ENCODE data around the gene CAV2. TPM values are rescaled to one million over a fixed set of nuclear protein-coding genes. Genes with fewer than 3 reads are reported as not detected.
A peak's percentile ranks its signal among the peaks of the same experiment; 100 is the strongest.

CAV2 gene
- 1 to 10 TPM; 5.2 to 7.4 TPM for total RNA-seq
- polyA plus RNA-seq (2013, experiment 1 of 2), result 3.4 TPM
- 3.9 TPM for polyA plus RNA-seq (2013, experiment 2 of 2)
- long read RNA-seq, experiment 1, partial matches to known transcripts, result 0 of 6 reads
- long read RNA-seq, experiment 1, other reads (novel, unspliced or antisense), result 2 of 6 reads
- long read RNA-seq, experiment 2, transcript CAV2-201 (3 exons, 3,301 nt), result major isoform, 20 of 23 reads
- long read RNA-seq, experiment 2, partial matches to known transcripts, result 0 of 23 reads
- long read RNA-seq, experiment 2, other reads (novel, unspliced or antisense), result 3 of 23 reads
- long read RNA-seq, experiment 3, transcript CAV2-201 (3 exons, 3,301 nt), result major isoform, 21 of 23 reads
- long read RNA-seq, experiment 3, partial matches to known transcripts, result 0 of 23 reads
- long read RNA-seq, experiment 3, other reads (novel, unspliced or antisense), result 2 of 23 reads
- long read RNA-seq, experiment 4, transcript CAV2-201 (3 exons, 3,301 nt), result major isoform, 7 of 9 reads
- long read RNA-seq, experiment 4, partial matches to known transcripts, result 0 of 9 reads
- long read RNA-seq, experiment 4, other reads (novel, unspliced or antisense), result 2 of 9 reads

- peak within 1 kb of the TSS; percentile 40 for H3K27ac Mint-ChIP-seq
- H3K4me1 ChIP-seq (ENCODE audit: control insufficient read depth, insufficient read depth, low read length), result peaks cover 11% of the 10 kb centered on the region
- H3K4me3 ChIP-seq (ENCODE audit: low read length), result peak within 1 kb of the TSS; percentile 83
- H3K36me3 ChIP-seq (ENCODE audit: control insufficient read depth, insufficient read depth, low read length), result no peaks in the 10 kb centered on the region
- peak; percentile 90 for DNase-seq
- H3K27me3 Mint-ChIP-seq (ENCODE audit: insufficient read depth), result peaks cover 26% of the 10 kb centered on the region
- H3K9me3 ChIP-seq (ENCODE audit: control insufficient read depth, low read length), result no peaks in the 10 kb centered on the region
- peaks cover 15% of the 10 kb centered on the region for H3K4me1 Mint-ChIP-seq
- H3K36me3 Mint-ChIP-seq (ENCODE audit: low read depth), result no peaks in the 10 kb centered on the region
- peak within 1 kb of the TSS; percentile 14 for H3K9ac ChIP-seq (ENCODE audit: extremely low read depth, low read length, poor library complexity, severe bottlenecking)
- peaks cover 2% of the 10 kb centered on the region for H3K9me3 Mint-ChIP-seq
- TF ChIP-seq, protein P1, sequence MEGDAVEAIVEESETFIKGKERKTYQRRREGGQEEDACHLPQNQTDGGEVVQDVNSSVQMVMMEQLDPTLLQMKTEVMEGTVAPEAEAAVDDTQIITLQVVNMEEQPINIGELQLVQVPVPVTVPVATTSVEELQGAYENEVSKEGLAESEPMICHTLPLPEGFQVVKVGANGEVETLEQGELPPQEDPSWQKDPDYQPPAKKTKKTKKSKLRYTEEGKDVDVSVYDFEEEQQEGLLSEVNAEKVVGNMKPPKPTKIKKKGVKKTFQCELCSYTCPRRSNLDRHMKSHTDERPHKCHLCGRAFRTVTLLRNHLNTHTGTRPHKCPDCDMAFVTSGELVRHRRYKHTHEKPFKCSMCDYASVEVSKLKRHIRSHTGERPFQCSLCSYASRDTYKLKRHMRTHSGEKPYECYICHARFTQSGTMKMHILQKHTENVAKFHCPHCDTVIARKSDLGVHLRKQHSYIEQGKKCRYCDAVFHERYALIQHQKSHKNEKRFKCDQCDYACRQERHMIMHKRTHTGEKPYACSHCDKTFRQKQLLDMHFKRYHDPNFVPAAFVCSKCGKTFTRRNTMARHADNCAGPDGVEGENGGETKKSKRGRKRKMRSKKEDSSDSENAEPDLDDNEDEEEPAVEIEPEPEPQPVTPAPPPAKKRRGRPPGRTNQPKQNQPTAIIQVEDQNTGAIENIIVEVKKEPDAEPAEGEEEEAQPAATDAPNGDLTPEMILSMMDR (conservative IDR thresholded peaks at IDR 0.05), result no peak
- peaks cover 21% of the 10 kb centered on the region for H3K27me3 ChIP-seq (ENCODE audit: control insufficient read depth, insufficient read depth, low read length, poor library complexity, severe bottlenecking)
- H3K4me3 Mint-ChIP-seq, result peak within 1 kb of the TSS; percentile 66
- WGBS, 2 experiments (ENCODE audit: insufficient coverage in 1 of 2, insufficient read length in 1 of 2), result 7 to 10% methylated on average over 28 to 86 of the region's 86 CpGs
- no peak within 1 kb of the TSS for H3K27ac ChIP-seq (ENCODE audit: low read depth, low read length)
Measured at GRCh38 chr7:116499168-116500077, at the start of gene CAV2. CAV2 (plus strand) TSS chr7:116499738; CDS start chr7:116499782, 44 bp downstream.

GRCh38 chr7:116449950-116450349, 49.6 kb upstream of the CAV2 start:
- no peak overlapping the region for H3K9ac ChIP-seq (ENCODE audit: extremely low read depth, low read length, poor library complexity, severe bottlenecking)
- Mint-ChIP-seq H3K27ac (no peak overlapping the region), H3K27me3 (ENCODE audit: insufficient read depth) (no peaks in the 10 kb centered on the region), H3K4me1 (peaks cover 4% of the 10 kb centered on the region), H3K36me3 (ENCODE audit: low read depth) (no peaks in the 10 kb centered on the region), H3K9me3 (no peaks in the 10 kb centered on the region), H3K4me3 (no peak overlapping the region)
- H3K9me3 ChIP-seq (ENCODE audit: control insufficient read depth, low read length), result no peaks in the 10 kb centered on the region
- no peaks in the 10 kb centered on the region for H3K36me3 ChIP-seq (ENCODE audit: control insufficient read depth, insufficient read depth, low read length)
- DNase-seq, result no peak
- 91 to 94% methylated on average over 4 of the region's 4 CpGs for WGBS, 2 experiments (ENCODE audit: insufficient coverage in 1 of 2, insufficient read length in 1 of 2)
- no peaks in the 10 kb centered on the region for H3K27me3 ChIP-seq (ENCODE audit: control insufficient read depth, insufficient read depth, low read length, poor library complexity, severe bottlenecking)
- TF ChIP-seq, protein P1 (conservative IDR thresholded peaks at IDR 0.05), result no peak
- H3K27ac ChIP-seq (ENCODE audit: low read depth, low read length), result no peak overlapping the region
- H3K4me1 ChIP-seq (ENCODE audit: control insufficient read depth, insufficient read depth, low read length), result peaks cover 2% of the 10 kb centered on the region
- no peak overlapping the region for H3K4me3 ChIP-seq (ENCODE audit: low read length)

DNA sequence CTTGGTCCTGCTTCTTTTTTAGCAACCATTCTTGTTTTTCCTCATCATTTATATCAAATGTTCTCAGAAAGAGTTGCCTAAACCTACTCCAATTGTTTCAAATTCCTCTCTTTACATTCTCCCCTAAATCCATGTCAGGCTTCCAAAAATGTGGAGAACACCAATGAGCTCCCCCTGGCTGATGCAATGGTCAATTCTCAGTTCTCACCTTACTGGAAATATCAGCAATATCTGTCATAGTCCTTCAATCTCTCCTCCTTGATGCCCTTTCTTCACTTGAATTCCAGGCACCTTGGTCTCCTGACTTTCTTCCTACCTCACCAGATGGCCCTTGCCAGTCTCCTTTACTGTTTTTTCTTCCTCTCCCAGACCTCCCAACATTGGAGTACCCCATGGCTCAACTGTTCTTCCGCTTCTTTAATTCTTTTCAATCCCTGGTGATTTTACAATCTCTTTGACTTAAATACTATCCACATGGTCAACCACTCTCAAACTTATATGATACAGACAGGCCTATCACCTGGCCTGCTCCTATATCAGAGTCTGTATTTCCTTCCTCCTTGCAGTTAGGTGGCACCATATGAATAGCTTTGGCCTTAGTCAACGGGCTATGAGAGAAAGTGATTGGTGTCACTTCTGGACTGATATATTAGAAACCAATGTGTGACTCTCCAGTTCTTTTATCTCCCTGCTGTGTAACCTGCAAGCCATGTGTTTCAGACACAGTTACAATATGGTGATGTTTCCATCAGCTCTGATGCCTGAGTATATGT, 47.4 kb upstream of the CAV2 start:
- Mint-ChIP-seq H3K4me3 (no peak overlapping the region), H3K27ac (no peak overlapping the region), H3K9me3 (no peaks in the 10 kb centered on the region), H3K4me1 (peaks cover 24% of the 10 kb centered on the region), H3K27me3 (ENCODE audit: insufficient read depth) (no peaks in the 10 kb centered on the region), H3K36me3 (ENCODE audit: low read depth) (no peaks in the 10 kb centered on the region)
- no peak overlapping the region for H3K9ac ChIP-seq (ENCODE audit: extremely low read depth, low read length, poor library complexity, severe bottlenecking)
- H3K4me3 ChIP-seq (ENCODE audit: low read length), result no peak overlapping the region
- no peak overlapping the region for H3K27ac ChIP-seq (ENCODE audit: low read depth, low read length)
- TF ChIP-seq, protein P1 (conservative IDR thresholded peaks at IDR 0.05), result peak; percentile 41
- DNase-seq, result no peak
- H3K9me3 ChIP-seq (ENCODE audit: control insufficient read depth, low read length), result no peaks in the 10 kb centered on the region
- H3K27me3 ChIP-seq (ENCODE audit: control insufficient read depth, insufficient read depth, low read length, poor library complexity, severe bottlenecking), result no peaks in the 10 kb centered on the region
- 90 to 95% methylated on average over 2 of the region's 2 CpGs for WGBS, 2 experiments (ENCODE audit: insufficient coverage in 1 of 2, insufficient read length in 1 of 2)
- peaks cover 2% of the 10 kb centered on the region for H3K4me1 ChIP-seq (ENCODE audit: control insufficient read depth, insufficient read depth, low read length)
- H3K36me3 ChIP-seq (ENCODE audit: control insufficient read depth, insufficient read depth, low read length), result no peaks in the 10 kb centered on the region

All from endodermal cell (in vitro differentiated cells).